Testis (tissue), 2 donors: Measurements from ENCODE around the gene SGK2.

ENCODE experiments used
- CTCF ChIP-seq, 3 experiments: fragments of 450-650 bp in 2 of 3; fragments of 200-600 bp in 1 of 3; sonication (generic) in 1 of 3; IDR thresholded peaks; one replicate each; pipeline ENCODE4 v1.5.1; 2016 to 2019; ENCODE audit warnings: antibody characterized with exemption in 3 of 3, mild to moderate bottlenecking in 2 of 3, moderate library complexity in 1 of 3
- POLR2A ChIP-seq: fragments of 450-650 bp; IDR thresholded peaks from one replicate; pipeline ENCODE4 v1.6.1; 2017; ENCODE audit warnings: antibody characterized with exemption, mild to moderate bottlenecking, moderate library complexity

GRCh38 chr20:43534791-43535350 is 24.0 kb upstream of the SGK2 start:
- no peak for TF ChIP-seq CTCF (IDR thresholded peaks at IDR 0.05)
- no peak for TF ChIP-seq POLR2A
